ENCODE results near the gene KIF5C.
"Not testable (repeated sequence)": the region's sequence is repeated elsewhere in the genome, so short reads cannot be mapped to it uniquely, and the experiment has no call there.

Gene KIF5C

GRCh38 chr2:148874868-148875341, at the start of gene KIF5C:
Gene KIF5C, plus strand, starts transcription at chr2:148875227. Its CDS starts 391 bp downstream, at chr2:148875618.
- DNase-seq, result peak; percentile 29 to 94 (median 86)

- DNase-seq, result no peak
Measured at GRCh38 chr2:148826791-148827190, 48.2 kb upstream of the KIF5C start.

- DNase-seq, result no peak
Measured at GRCh38 chr2:148828941-148829340, 46.1 kb upstream of the KIF5C start.

- DNase-seq, result no peak
Measured at GRCh38 chr2:148829618-148830017, 45.4 kb upstream of the KIF5C start.

GRCh38 chr2:148832637-148833036, 42.4 kb upstream of the KIF5C start:
- DNase-seq, result no peak

GRCh38 chr2:148842050-148842449, 33.0 kb upstream of the KIF5C start:
- no peak for DNase-seq

GRCh38 chr2:148848146-148848545, 26.9 kb upstream of the KIF5C start:
- DNase-seq, result no peak

- no peak for DNase-seq
Measured at GRCh38 chr2:148853458-148853857, 21.6 kb upstream of the KIF5C start.

GRCh38 chr2:148860037-148860436, 15.0 kb upstream of the KIF5C start:
- DNase-seq, result no peak

- no peak for DNase-seq
Measured at GRCh38 chr2:148861367-148861766, 13.7 kb upstream of the KIF5C start.

- DNase-seq, result not testable (repeated sequence)
Measured at GRCh38 chr2:148862478-148862877, 12.5 kb upstream of the KIF5C start.

- DNase-seq, result no peak
Measured at GRCh38 chr2:148865512-148865911, 9.5 kb upstream of the KIF5C start.

GRCh38 chr2:148866091-148866490, 8.9 kb upstream of the KIF5C start:
- no peak for DNase-seq

GRCh38 chr2:148867079-148867769, 7.8 kb upstream of the KIF5C start:
- no peak for DNase-seq

GRCh38 chr2:148875387-148876051, 492 bp downstream of the KIF5C start:
- DNase-seq, result peak in 13 of 58 donors; percentile 31 to 61 (median 43)

- DNase-seq, result peak in 11 of 58 donors; percentile 6 to 59 (median 42)
Measured at GRCh38 chr2:148876202-148876594, 1.2 kb downstream of the KIF5C start.

GRCh38 chr2:148876595-148877402, 1.8 kb downstream of the KIF5C start:
- peak in 56 of 58 donors; percentile 12 to 85 (median 67) for DNase-seq

GRCh38 chr2:148877403-148877740, 2.3 kb downstream of the KIF5C start:
- no peak for DNase-seq

GRCh38 chr2:148880636-148881035, 5.6 kb downstream of the KIF5C start:
- DNase-seq, result no peak

GRCh38 chr2:148882051-148882450, 7.0 kb downstream of the KIF5C start:
- DNase-seq, result no peak

GRCh38 chr2:148885209-148885608, 10.2 kb downstream of the KIF5C start:
- DNase-seq, result no peak

- DNase-seq, result peak in 4 of 58 donors; percentile 7 to 13 (median 9)
Measured at GRCh38 chr2:148885988-148886387, 11.0 kb downstream of the KIF5C start.

All from anterior cingulate cortex (tissue), 58 donors.